ENCODE data around the gene PTTG1IP. TPM values are rescaled to one million over a fixed set of nuclear protein-coding genes. Genes with fewer than 3 reads are reported as not detected.

The PTTG1IP gene
- total and polyA plus RNA-seq, 2 of the 13 experiments (the other 11 are each of a cell fraction or from before 2014, with no cell fraction given), result 161 to 700 TPM

DNA sequence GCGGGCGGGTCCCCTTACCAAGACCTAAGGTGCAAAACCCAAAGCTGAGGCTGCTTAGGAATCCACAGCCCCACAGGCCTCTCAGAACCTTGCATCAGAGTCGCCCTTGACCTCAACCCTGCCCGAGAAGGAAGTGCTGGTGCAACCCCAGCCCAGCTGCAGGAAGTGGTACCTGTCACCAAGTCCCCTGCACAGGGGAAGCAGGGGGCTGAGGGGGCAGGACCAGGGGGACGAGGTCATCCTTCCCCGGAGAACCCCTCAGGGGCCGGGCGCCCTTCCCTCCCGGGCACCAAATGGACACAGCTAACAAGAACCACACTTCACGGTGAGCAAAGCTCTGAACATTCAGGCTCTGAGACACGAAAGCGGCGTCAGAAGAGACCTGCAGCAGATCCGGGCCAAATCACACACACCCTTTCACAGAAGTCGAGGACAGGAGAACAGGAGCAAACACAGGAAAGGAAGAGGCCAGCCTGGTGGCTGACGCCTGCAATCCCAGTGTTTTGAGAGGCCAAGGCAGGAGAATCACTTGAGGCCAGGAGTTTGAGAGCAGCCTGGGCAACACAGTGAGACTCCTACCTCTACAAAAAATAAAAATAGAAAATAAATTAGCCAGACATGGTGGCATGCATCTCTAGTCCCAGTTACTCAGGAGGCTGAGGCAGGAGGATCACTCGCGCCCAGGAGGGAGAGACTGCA, 40.8 kb upstream of the PTTG1IP start (continued):
- TF ChIP-seq, protein P1, sequence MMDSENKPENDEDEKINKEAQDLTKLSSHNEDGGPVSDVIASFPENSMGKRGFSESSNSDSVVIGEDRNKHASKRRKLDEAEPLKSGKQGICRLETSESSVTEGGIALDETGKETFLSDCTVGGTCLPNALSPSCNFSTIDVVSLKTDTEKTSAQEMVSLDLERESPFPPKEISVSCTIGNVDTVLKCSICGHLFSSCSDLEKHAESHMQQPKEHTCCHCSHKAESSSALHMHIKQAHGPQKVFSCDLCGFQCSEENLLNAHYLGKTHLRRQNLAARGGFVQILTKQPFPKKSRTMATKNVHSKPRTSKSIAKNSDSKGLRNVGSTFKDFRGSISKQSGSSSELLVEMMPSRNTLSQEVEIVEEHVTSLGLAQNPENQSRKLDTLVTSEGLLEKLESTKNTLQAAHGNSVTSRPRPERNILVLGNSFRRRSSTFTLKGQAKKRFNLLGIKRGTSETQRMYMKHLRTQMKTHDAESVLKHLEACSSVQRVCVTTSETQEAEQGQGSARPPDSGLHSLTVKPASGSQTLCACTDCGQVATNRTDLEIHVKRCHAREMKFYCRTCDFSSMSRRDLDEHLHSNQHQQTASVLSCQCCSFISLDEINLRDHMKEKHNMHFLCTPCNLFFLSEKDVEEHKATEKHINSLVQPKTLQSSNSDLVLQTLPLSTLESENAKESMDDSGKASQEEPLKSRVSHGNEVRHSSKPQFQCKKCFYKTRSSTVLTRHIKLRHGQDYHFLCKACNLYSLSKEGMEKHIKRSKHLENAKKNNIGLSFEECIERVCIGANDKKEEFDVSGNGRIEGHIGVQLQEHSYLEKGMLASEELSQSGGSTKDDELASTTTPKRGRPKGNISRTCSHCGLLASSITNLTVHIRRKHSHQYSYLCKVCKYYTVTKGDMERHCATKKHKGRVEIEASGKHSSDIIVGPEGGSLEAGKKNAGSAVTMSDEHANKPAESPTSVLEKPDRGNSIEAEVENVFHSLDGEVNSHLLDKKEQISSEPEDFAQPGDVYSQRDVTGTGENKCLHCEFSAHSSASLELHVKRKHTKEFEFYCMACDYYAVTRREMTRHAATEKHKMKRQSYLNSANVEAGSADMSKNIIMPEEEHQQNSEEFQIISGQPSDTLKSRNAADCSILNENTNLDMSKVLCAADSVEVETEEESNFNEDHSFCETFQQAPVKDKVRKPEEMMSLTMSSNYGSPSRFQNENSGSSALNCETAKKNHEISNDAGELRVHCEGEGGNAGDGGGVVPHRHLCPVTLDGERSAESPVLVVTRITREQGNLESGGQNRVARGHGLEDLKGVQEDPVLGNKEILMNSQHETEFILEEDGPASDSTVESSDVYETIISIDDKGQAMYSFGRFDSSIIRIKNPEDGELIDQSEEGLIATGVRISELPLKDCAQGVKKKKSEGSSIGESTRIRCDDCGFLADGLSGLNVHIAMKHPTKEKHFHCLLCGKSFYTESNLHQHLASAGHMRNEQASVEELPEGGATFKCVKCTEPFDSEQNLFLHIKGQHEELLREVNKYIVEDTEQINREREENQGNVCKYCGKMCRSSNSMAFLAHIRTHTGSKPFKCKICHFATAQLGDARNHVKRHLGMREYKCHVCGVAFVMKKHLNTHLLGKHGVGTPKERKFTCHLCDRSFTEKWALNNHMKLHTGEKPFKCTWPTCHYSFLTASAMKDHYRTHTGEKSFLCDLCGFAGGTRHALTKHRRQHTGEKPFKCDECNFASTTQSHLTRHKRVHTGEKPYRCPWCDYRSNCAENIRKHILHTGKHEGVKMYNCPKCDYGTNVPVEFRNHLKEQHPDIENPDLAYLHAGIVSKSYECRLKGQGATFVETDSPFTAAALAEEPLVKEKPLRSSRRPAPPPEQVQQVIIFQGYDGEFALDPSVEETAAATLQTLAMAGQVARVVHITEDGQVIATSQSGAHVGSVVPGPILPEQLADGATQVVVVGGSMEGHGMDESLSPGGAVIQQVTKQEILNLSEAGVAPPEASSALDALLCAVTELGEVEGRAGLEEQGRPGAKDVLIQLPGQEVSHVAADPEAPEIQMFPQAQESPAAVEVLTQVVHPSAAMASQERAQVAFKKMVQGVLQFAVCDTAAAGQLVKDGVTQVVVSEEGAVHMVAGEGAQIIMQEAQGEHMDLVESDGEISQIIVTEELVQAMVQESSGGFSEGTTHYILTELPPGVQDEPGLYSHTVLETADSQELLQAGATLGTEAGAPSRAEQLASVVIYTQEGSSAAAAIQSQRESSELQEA (CRISPR knock-in tag; IDR thresholded peaks at IDR 0.05; ENCODE audit: not compliant biosample characterization), result peak; percentile 46
- peak; percentile 84 for TF ChIP-seq HDAC2 (CRISPR knock-in tag; IDR thresholded peaks at IDR 0.05)
- TF ChIP-seq ZFY (CRISPR knock-in tag; IDR thresholded peaks at IDR 0.05), result peak; percentile 61
- TF ChIP-seq, protein P2, sequence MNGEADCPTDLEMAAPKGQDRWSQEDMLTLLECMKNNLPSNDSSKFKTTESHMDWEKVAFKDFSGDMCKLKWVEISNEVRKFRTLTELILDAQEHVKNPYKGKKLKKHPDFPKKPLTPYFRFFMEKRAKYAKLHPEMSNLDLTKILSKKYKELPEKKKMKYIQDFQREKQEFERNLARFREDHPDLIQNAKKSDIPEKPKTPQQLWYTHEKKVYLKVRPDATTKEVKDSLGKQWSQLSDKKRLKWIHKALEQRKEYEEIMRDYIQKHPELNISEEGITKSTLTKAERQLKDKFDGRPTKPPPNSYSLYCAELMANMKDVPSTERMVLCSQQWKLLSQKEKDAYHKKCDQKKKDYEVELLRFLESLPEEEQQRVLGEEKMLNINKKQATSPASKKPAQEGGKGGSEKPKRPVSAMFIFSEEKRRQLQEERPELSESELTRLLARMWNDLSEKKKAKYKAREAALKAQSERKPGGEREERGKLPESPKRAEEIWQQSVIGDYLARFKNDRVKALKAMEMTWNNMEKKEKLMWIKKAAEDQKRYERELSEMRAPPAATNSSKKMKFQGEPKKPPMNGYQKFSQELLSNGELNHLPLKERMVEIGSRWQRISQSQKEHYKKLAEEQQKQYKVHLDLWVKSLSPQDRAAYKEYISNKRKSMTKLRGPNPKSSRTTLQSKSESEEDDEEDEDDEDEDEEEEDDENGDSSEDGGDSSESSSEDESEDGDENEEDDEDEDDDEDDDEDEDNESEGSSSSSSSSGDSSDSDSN (CRISPR knock-in tag; IDR thresholded peaks at IDR 0.05), result peak; percentile 61
- TF ChIP-seq, protein P3, sequence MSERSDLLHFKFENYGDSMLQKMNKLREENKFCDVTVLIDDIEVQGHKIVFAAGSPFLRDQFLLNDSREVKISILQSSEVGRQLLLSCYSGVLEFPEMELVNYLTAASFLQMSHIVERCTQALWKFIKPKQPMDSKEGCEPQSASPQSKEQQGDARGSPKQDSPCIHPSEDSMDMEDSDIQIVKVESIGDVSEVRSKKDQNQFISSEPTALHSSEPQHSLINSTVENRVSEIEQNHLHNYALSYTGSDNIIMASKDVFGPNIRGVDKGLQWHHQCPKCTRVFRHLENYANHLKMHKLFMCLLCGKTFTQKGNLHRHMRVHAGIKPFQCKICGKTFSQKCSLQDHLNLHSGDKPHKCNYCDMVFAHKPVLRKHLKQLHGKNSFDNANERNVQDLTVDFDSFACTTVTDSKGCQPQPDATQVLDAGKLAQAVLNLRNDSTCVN (CRISPR knock-in tag; IDR thresholded peaks at IDR 0.05; ENCODE audit: borderline replicate concordance), result no peak; the same call in 1 of the 2 replicates
- peak; percentile 57 for TF ChIP-seq ZMYM3 (CRISPR knock-in tag; IDR thresholded peaks at IDR 0.05)
- no peak for TF ChIP-seq ATF7 (IDR thresholded peaks at IDR 0.05)
- TF ChIP-seq ATF7 (CRISPR knock-in tag; IDR thresholded peaks at IDR 0.05), result no peak
- peak; percentile 65; the same call in 1 of the 2 replicates for TF ChIP-seq NCOA2 (CRISPR knock-in tag; IDR thresholded peaks at IDR 0.05)
- TF ChIP-seq ZSCAN12 (CRISPR knock-in tag; IDR thresholded peaks at IDR 0.05), result no peak
- TF ChIP-seq THAP11 (CRISPR knock-in tag; IDR thresholded peaks at IDR 0.05), result peak; percentile 82
- TF ChIP-seq ZNF12 (CRISPR knock-in tag; IDR thresholded peaks at IDR 0.05), result no peak
- no peak for TF ChIP-seq ONECUT2 (CRISPR knock-in tag; IDR thresholded peaks at IDR 0.05)
- TF ChIP-seq SNAPC2 (CRISPR knock-in tag; IDR thresholded peaks at IDR 0.05), result no peak

Data from HepG2 (cell line).